ENCODE data around the gene ACSS1. TPM values are rescaled to one million over a fixed set of nuclear protein-coding genes. Genes with fewer than 3 reads are reported as not detected.

ACSS1 gene
- total and polyA plus RNA-seq, 2 of the 8 experiments (the other 6 are each of a cell fraction or from before 2014, with no cell fraction given), result 2.6 to 3.4 TPM

- TF ChIP-seq ATF2 (IDR thresholded peaks at IDR 0.05; ENCODE audit: low read length) (no peak), NRF1 (IDR thresholded peaks at IDR 0.05; ENCODE audit: low read depth, low read length) (no peak), PHF8 (conservative IDR thresholded peaks at IDR 0.05; ENCODE audit: low read depth, low read length) (no peak), SIRT6 (IDR thresholded peaks at IDR 0.05; ENCODE audit: low read length) (no peak), POLR2AphosphoS5 (IDR thresholded peaks at IDR 0.05; ENCODE audit: low read depth, low read length) (no peak), TCF12 (IDR thresholded peaks at IDR 0.05; ENCODE audit: low read depth, low read length) (no peak), SAP30 (IDR thresholded peaks at IDR 0.05; ENCODE audit: insufficient read depth, insufficient replicate concordance, low read length) (no peak)
These were observed 10.9 kb downstream of the ACSS1 start (continued) for GRCh38 chr20:25046736-25047666.
